Left renal pelvis (tissue), 4 donors: ENCODE results near the gene SCP2. TPM values are rescaled to one million over a fixed set of nuclear protein-coding genes. Genes with fewer than 3 reads are reported as not detected.
"Not testable (repeated sequence)": the region's sequence is repeated elsewhere in the genome, so short reads cannot be mapped to it uniquely, and the experiment has no call there.

Source experiments
- DNase-seq, 4 donors: peaks; one replicate each; pipeline ENCODE4 v3.0.0-alpha.2; 2013; ENCODE audit warnings: low read depth in 4 of 4, low spot score in 3 of 4
- polyA plus RNA-seq, 4 donors: library from polyadenylated mRNA; unstranded; fragments of 120-200 nt; gene quantifications; one replicate each; pipeline ENCODE4 v1.2.1, GENCODE V29; 2013; ENCODE audit not compliant: insufficient read length in 4 of 4

The SCP2 gene
- polyA plus RNA-seq, 4 donors = 141 to 229 (median 205) TPM

- DNase-seq = no peak
These were observed 10.7 kb upstream of the SCP2 start for GRCh38 chr1:52916241-52916975.

GRCh38 chr1:52917156-52917555 lies 9.9 kb upstream of the SCP2 start:
- DNase-seq = peak in 1 of 4 donors; percentile 53

- DNase-seq = no peak
These were observed 9.5 kb upstream of the SCP2 start for GRCh38 chr1:52917581-52917980.

GRCh38 chr1:52918201-52918600 lies 8.9 kb upstream of the SCP2 start:
- no peak for DNase-seq

- no peak for DNase-seq
These were observed 7.9 kb upstream of the SCP2 start for GRCh38 chr1:52919051-52919722.

GRCh38 chr1:52919723-52920483 lies 7.2 kb upstream of the SCP2 start:
- DNase-seq = no peak

- DNase-seq = peak in 1 of 4 donors; percentile 19
These were observed 6.2 kb upstream of the SCP2 start for GRCh38 chr1:52920791-52921291.

- DNase-seq = no peak
These were observed 1.5 kb upstream of the SCP2 start for GRCh38 chr1:52925571-52926005.

- DNase-seq = no peak
These were observed 238 bp upstream of the SCP2 start for GRCh38 chr1:52926864-52927211.

GRCh38 chr1:52928015-52928404 lies 934 bp downstream of the SCP2 start:
- no peak for DNase-seq

GRCh38 chr1:52929019-52929418 lies 1.9 kb downstream of the SCP2 start:
- DNase-seq = no peak

GRCh38 chr1:52937433-52938182 lies 10.5 kb downstream of the SCP2 start:
- DNase-seq = no peak

GRCh38 chr1:52938183-52938451 lies 11.0 kb downstream of the SCP2 start:
- DNase-seq = no peak

GRCh38 chr1:52943876-52944416 lies 16.9 kb downstream of the SCP2 start:
- DNase-seq = no peak

- no peak for DNase-seq
These were observed 17.5 kb downstream of the SCP2 start for GRCh38 chr1:52944566-52944965.

GRCh38 chr1:52947490-52947889 lies 20.4 kb downstream of the SCP2 start:
- DNase-seq = no peak

GRCh38 chr1:52949602-52950001 lies 22.5 kb downstream of the SCP2 start:
- not testable (repeated sequence) for DNase-seq

GRCh38 chr1:52952112-52952511 lies 25.0 kb downstream of the SCP2 start:
- no peak for DNase-seq

- peak; percentile 35 to 59 (median 46) for DNase-seq
These were observed 28.3 kb downstream of the SCP2 start for GRCh38 chr1:52955129-52955970.

GRCh38 chr1:52963101-52963500 lies 36.0 kb downstream of the SCP2 start:
- no peak for DNase-seq
